NCI-H2107 treated with DMSO at 0.1 percent for 48 hours (cell line): Measurements from ENCODE around the gene SETD7.
"Not testable (repeated sequence)": the region's sequence is repeated elsewhere in the genome, so short reads cannot be mapped to it uniquely, and the experiment has no call there.

Experiments
- DNase-seq: peaks from one replicate; lab custom pipeline; 2025; ENCODE audit not compliant: unreplicated experiment; lab: John Stamatoyannopoulos, UW

SETD7 gene

GRCh38 chr4:139470295-139470694 is 85.7 kb downstream of the SETD7 start:
- no peak for DNase-seq

GRCh38 chr4:139469869-139470268 is 86.2 kb downstream of the SETD7 start:
- DNase-seq: no peak

- DNase-seq: no peak
These were observed 86.8 kb downstream of the SETD7 start for GRCh38 chr4:139469216-139469615.

GRCh38 chr4:139468756-139469155 is 87.3 kb downstream of the SETD7 start:
- not testable (repeated sequence) for DNase-seq

DNA sequence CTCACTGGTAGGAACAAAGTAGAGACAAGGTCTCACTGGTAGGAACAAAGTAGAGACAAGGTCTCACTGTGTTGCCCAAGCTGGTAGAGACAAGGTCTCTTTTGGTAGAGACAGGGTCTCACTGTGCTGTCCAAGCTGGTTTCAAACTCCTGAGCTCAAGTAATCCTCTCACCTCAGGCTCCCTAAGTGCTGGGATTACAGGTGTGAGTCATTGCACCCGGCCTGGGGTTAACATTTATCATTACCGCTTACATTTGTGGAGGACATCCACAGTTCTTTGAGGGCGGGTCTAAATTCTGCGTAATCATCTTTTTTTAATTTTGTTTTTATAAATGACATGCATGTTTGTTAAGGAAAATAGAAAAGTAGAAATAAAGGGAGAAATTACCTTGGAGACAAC is 90.1 kb downstream of the SETD7 start:
- DNase-seq: no peak

GRCh38 chr4:139464512-139464911 is 91.5 kb downstream of the SETD7 start:
- not testable (repeated sequence) for DNase-seq

- DNase-seq: no peak
These were observed 94.9 kb downstream of the SETD7 start for GRCh38 chr4:139461022-139461628.

GRCh38 chr4:139460565-139460964 is 95.5 kb downstream of the SETD7 start:
- no peak for DNase-seq

- DNase-seq: no peak
These were observed 97.0 kb downstream of the SETD7 start for GRCh38 chr4:139458999-139459398.

DNA sequence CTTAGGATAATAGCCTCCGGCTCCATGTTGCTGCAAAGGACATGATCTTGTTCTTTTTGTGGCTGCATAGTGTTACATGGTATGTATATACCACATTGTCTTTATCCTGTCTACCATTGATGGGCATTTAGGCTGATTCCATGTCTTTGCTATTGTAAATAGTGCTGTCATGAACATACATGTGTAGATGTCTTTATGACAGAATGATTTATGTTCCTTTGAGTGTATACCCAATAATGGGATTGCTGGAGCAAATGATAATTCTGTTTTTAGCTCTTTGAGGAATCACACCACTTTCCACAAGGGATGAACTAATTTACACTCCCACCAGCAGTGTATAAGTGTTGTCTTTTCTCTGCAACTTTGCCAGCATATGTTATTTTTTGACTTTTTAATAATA is 97.5 kb downstream of the SETD7 start:
- no peak for DNase-seq

GRCh38 chr4:139457318-139457717 is 98.7 kb downstream of the SETD7 start:
- no peak for DNase-seq

DNA sequence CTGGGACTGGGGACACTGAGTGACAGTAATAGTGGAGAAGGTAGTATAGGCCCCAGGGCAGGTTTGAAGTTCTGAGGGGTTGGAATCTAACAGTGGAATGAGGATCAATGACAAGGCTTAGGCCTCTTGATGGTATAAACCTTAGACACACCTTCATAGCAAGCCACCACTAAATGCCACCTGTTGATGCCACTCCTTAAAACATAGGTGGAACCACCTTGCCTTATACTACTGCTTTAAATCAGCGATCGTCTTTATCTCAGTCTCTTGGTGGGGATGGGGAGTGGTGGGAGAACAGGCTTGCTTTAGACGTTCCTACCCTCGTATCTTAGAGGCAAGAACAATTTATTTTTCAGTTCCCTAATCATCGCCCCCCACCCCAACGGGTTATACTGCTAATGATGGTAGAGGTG is 100.9 kb downstream of the SETD7 start:
- DNase-seq: no peak

DNA sequence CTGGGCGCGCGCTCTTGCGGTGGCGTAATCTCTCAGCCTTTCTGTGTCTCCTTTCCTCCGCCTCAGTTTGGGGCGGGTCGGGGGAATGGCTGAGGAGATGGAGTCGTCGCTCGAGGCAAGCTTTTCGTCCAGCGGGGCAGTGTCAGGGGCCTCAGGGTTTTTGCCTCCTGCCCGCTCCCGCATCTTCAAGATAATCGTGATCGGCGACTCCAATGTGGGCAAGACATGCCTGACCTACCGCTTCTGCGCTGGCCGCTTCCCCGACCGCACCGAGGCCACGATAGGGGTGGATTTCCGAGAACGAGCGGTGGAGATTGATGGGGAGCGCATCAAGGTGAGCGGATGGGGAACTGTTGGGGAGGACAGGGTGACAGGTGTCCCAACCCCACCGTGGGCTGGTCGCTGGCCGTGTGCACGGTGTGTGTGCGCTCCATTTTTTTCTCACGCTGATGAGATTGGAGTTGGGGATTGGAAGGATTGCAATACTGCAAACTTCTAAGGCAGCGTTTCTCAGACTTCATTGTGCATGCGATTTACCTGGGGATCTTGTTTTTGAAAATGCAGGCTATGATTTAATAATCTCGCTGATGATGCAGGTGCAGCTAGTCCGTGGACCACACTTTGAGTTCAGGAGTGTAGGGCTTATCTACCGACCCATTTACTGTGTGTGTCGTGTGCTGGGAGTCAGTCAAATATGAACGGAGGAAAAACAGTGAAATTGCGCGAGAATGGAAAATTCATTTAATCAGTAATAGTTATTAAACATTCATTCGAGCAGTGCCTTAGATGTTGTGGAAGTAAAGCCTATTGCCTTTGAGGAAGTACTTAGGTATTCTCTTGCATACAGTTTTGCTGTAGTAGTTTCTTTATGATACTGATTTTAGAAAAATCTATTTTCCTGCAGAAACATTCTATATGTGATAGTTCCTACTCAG is 101.6 kb downstream of the SETD7 start, which contains the start of gene RAB33B:
Gene RAB33B, plus strand, starts transcription at position 11 of the 935 bp plus-strand sequence. Its CDS starts 75 bp downstream, at position 86.
- no peak for DNase-seq

GRCh38 chr4:139453371-139454110 is 102.5 kb downstream of the SETD7 start:
- DNase-seq: peak; percentile 50

- peak; percentile 43 for DNase-seq
These were observed 103.0 kb downstream of the SETD7 start for GRCh38 chr4:139453041-139453370.

GRCh38 chr4:139451997-139452396 is 104.0 kb downstream of the SETD7 start:
- DNase-seq: no peak

DNA sequence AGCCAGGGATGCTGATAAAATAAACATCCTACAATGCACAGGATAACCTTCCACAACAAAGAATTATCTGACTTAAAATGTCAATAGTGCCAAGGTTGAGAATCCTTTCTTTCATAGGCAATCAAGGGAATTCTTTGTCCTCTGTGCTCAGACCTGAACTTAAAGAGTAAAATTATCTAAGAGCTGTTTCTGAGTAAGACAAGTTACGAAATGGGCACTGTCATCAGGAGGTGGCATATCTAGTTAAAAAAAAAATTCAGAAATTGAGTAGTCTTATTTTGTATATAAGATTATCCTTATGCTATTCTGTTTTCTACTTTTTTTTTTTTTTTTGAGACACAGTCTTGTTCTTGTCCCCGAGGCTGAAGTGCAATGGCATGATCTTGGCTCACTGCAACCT is 105.4 kb downstream of the SETD7 start:
- DNase-seq: no peak

- not testable (repeated sequence) for DNase-seq
These were observed 108.9 kb downstream of the SETD7 start for GRCh38 chr4:139447078-139447477.
